Urothelium cell line (cell line): ENCODE data around the gene RAB6A.
"Not testable (repeated sequence)": the region's sequence is repeated elsewhere in the genome, so short reads cannot be mapped to it uniquely, and the experiment has no call there.

Experiments
- DNase-seq: peaks from one replicate; pipeline ENCODE4 v3.0.0; 2011; ENCODE audit warnings: low spot score, mixed read lengths
- FAIRE-seq: peaks from 2 replicates; lab custom pipeline; 2011; peaks lifted over from hg19 to GRCh38; lab: Jason Lieb, UNC

The RAB6A gene

DNA sequence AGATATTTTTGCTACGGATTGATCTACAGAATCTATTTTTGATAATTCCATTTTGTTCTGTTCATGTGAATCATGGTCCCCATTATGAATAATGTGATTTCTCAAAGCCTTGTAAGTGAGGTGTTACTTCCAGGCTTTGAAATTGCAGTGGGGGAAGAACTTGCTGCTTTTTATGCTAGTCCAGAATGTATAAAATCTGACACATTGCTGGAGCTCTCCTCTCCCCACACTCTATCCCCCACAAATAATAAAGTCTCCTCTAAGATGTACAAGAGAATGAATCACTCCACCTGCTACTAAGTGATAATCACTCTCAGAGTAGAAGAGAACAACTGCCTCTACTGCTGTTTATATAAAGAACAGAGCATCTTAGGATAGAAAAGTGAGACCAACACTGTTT is 5.9 kb upstream of the RAB6A start:
- FAIRE-seq (no peak), DNase-seq (no peak)

DNA sequence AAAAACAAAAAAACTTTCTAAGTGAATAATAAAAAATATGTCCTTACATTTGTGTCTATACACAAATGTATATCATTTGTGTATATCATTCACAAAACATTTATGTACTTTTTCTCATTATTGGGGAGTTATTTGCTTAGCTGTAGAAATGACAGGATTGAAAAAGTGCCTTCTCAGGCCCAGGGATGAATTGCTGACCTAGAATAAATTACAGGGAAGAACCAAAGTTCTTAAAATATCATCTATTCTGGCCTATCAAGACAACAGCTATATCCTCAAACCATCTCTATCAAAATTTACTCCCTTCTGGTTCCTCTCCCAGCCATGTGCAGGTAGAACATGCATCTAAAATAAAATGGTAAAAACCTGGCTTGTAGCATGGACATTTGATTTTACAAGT is 1.9 kb upstream of the RAB6A start:
- DNase-seq (no peak), FAIRE-seq (no peak)

DNA sequence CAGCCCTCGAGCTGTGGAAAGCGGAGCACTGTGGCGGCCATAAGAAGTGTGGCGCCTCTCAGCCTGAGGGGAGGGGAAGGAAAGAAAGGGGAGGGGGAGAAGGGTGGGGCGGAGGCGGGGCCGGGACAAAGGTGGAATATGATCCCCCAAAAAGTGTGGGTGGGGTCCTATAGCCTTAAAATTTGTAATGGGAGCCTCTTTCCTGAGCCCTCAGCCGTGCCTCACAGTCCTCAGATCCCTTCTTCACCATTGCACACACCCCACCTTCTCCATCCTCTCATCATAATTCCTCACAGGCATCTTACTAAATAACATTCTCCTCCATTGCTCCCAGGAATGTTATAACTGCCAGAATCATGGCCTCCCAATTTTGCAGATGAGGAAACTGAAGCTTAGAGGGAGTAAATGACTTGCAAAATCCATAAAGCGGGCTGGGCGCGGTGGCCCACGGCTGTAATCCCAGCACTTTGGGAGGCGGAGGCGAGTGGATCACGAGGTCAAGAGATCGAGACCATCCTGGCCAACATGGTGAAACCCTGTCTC is 600 bp upstream of the RAB6A start:
- FAIRE-seq (no peak), DNase-seq (no peak)

DNA sequence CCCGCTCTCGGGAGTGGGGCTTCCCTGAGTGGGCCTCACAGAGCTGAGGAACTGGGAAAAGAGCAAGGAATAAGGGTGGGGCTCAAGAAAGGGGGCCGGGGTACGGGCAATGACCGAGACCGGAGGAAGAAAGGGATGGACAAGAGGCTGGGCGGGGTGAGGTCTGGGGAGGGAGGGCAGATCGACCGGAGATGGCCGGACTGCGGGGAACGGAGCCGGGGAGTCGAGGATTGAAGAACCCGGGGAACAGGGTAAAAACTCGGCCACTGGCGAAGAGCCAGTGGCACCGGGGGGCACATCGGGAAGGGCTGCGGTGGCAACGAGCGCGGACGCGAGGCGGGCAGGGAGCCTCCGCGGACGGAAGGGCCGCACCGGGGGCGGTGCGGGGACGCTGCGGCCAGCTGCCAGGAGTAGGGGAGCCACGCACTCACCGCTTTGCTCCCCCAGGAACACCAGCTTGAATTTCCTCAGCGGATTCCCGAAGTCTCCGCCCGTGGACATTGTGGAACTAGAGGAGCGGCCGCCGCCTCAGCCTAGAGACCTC is 667 bp downstream of the RAB6A start:
- DNase-seq (peak; percentile 30), FAIRE-seq (no peak)

DNA sequence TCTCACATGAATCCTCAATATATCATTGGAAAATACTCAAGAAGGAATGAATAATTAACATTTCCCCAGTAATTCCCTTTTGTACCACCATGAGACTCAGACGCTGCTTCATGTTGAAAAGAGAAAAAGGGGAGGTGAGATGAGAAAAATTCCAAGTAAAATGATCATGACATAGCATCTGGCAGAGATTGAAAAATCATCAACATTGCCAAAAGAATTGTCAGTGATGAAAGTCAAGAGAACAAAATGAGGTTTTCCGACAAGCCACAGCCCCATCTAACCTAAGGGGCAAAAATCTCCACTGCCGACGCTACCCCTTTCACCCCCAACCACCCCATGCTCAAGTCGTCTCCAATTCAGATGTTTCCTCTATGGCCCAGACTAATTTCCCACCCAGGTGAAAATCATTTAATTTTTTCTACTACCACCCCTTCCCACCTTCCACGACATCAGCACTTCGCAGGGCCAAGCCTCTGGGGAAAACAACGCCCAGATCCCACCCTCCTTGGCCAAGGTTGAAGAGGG is 1.2 kb downstream of the RAB6A start:
- DNase-seq (no peak), FAIRE-seq (no peak)

DNA sequence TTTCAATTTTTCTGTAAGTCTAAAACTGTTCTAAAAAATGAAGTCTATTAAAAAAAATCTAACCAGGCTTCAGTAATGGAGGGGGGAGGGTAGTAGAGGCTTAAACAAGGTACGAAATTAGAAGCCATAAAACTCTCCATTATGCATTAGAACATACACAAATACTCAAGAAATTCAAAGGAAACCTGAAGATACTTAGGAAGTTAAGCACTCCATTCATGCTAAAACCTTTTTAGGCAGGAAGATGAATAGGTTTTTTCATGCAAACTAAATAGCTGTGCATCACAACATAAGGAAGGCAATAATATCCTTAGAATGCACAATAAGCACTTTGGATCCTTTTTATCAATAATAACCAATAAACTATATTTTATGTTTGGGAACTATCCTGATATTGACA is 2.4 kb downstream of the RAB6A start:
- FAIRE-seq (no peak), DNase-seq (no peak)

DNA sequence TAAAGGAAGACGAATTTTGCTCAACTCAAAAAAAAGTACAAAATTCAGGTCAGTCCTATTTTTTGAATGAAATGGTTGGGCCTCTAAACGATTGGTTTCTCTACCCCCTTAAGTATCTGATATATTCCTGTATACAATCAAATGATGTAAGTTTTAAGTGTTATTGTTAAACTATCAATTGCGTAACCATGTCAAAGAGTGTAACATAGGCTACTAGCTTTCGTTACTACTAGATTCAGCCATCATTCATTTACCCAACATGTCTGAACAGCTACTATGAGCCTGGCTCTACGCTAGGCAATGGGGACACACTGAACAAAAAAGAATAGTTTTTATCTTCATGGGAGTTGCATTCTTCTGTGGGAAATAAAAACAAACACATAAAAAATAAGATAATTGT is 3.3 kb downstream of the RAB6A start:
- DNase-seq: no peak
- FAIRE-seq: no peak

DNA sequence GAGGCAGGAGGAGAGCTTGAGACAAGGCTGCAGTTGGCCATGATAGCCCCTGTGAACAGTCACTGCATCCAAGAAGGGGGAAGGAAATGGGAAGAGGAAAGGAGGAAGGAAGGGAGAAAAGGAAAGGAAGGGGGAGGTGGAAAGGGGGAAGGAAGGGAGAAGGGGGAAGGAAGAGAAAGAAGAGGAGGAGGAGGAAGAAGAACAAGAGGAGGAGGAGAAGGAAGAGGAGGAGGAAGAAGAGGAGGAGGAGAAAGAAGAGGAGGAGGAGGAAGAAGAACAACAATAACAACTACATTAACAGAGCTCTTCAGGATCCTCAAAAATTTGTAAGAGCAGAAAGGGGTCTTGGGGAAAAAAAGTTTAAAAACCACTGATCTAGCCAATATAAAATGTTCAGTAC is 5.2 kb downstream of the RAB6A start:
- DNase-seq (no peak), FAIRE-seq (no peak)

DNA sequence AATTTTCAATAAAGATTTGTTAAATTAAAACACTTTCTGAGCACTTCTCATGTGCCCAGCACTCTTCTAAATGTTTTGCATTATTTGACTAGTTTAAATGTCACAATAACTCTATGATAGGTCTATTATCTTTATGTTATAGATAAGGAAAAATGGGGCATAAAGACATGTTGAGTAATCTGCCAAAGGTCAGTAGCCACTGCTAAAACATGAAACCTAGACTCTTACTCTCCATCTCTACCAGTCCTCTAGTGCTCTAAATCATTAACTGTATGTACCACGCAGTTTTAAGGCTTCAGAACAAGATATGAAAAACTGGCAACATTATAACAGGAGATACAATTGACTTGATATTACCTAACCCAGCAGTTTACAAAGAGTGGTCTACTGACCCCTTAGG is 6.9 kb downstream of the RAB6A start:
- FAIRE-seq: no peak
- DNase-seq: no peak

DNA sequence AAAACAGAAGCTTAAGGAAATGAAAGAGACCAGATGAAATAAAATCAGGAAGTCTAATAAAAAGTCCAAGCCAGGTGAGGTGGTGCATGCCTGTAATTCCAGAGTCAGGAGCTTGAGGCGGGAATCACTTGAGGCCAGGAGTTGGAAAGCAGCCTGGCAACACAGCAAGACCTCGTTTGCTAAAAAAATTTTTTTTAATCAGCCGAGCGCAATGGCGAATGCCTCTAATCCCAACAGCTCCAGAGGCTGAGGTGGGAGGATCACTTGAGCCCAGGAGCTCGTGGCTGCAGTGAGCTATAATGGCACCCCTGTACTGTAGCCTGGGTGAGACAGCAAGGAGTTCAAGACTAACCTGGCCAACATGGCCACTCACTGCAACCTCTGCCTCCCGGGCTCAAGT is 8.0 kb downstream of the RAB6A start:
- FAIRE-seq (no peak), DNase-seq (no peak)

DNA sequence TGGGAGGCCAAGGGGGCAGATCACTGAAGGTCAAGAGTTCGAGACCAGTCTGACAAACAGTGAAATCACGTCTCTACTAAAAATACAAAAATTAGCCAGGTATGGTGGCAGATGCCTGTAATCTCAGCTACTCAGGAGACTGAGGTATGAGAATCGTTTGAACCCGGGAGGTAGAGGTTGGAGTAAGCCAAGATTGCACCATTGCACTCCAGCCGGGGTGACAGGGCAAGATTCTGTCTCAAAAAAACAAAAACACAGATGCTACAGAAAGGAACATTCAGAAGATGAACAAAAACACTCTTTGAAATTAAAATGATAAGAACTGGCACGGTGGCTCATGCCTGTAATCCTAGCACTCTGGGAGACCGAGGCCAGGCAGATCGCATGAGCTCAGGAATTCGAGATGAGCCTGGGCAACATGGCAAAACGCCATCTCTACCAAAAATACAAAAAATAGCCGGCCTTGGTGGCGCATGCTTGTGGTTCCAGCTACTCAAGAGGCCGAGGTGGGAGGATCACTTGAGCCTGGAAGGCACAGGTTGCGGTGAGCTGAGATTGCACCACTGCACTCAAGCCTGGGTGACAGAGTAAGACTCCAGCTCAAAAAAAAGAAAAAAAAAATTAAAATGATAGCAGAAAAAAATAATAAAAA is 8.5 kb downstream of the RAB6A start:
- no peak for DNase-seq
- FAIRE-seq: no peak

DNA sequence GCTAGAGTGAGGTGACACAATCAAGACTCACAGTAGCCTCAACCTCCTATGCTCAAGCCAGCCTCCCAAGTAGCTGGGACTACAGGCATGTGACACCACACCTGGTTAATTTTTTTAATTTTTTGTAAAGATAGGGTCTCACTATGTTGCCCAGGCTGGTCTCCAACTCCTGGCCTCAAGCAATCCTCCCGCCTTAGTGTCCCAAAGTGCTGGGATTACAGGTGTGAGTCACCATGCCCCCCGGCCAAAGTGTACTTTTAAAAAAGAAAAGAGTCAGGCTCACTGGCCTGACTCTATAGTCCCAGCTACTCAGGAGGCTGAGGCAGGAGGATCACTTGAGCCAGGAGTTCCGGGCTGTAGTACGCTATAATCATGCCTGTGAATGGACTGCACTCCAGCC is 10.0 kb downstream of the RAB6A start:
- not testable (repeated sequence) for FAIRE-seq

DNA sequence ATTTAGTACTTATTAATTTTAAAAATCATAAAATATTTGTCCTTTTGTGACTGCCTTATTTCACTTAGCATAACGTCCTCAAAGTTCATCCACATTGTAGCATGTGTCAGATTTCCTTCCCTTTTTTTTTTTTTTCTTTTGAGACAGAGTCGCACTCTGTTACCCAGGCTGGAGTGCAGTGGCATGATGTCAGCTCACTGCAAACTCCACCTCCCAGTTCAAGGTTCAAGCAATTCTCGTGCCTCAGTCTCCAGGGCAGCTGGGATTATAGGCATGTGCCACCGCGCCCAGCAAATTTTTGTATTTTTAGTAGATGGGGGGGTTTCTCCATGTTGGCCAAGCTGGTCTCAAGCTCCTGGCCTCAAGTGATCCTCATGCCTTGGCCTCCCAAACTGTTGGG is 10.6 kb downstream of the RAB6A start:
- FAIRE-seq (no peak), DNase-seq (no peak)

More for the DNA sequence above, 10.0 kb downstream of the RAB6A start:
- not testable (repeated sequence) for DNase-seq

DNA sequence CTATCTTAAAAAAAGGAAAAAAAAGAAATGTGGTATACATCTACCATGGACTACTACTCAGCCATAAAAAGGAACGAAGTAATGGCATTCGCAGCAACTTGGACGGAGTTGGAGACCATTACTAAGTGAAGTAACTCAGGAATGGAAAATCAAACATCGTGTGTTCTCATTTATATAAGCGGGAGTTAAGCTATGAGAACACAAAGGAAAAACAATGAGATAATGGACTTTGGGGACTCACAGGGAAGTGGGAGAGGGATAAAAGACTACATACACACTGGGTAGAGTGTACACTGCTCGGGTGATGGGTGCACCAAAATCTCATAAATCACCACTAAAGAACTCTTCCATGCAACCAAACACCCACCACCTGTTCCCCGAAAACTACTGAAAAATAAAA is 11.8 kb downstream of the RAB6A start:
- FAIRE-seq (no peak), DNase-seq (no peak)

DNA sequence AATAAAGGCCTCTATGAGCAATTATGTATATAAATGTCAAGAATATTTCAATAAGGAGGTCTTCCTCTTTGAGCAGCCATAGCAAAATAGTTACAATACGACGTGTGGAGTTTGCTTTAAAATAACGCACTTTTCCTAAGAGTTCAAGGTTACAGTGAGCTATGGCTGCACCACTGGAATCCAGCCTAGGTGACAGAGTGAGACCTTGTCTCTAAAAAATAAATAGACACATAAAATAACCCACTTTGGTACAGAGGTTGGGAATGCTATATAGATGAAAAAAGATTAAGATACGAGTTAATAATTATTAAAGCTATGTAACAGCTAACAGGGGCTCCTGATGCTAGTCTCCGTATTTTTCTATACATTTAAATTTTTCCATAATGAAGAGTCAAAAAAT is 12.6 kb downstream of the RAB6A start:
- DNase-seq (no peak), FAIRE-seq (no peak)

DNA sequence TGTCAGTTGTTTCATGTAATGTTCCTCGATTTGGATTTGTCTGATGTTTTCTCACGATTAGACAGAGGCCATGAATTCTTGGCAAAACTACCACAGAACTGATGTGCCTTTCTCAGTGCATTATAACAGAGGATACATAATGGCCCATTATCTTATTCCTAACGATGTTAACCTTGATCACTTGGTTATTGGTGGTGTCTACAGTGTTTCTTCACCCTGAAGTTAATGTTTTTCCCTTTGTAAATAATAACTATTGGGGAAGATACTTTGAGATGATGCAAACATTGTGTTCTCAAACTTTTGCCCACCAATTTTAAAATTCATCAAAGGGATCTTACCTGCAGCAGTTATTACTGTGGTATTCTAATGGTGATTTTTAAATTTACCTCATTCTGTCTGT is 13.1 kb downstream of the RAB6A start:
- no peak for DNase-seq
- no peak for FAIRE-seq

DNA sequence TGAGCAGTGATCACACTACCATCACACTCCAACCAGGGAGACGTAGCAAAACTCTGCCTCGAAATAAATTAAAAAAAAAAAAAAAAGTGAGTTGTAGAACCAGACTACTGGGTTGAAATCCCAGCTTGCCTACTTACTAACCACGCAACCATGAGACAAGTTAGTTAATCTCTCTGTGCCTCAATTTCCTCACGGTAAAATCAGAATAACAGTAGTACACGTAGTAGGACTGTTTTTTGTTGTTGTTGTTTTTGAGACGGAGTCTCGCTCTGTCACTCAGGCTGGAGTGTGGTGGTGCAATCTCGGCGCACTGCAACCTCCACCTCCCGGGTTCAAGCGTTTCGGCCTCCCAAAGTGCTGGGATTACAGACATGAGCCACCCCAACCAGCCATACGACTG is 14.2 kb downstream of the RAB6A start:
- DNase-seq: no peak
- no peak for FAIRE-seq

DNA sequence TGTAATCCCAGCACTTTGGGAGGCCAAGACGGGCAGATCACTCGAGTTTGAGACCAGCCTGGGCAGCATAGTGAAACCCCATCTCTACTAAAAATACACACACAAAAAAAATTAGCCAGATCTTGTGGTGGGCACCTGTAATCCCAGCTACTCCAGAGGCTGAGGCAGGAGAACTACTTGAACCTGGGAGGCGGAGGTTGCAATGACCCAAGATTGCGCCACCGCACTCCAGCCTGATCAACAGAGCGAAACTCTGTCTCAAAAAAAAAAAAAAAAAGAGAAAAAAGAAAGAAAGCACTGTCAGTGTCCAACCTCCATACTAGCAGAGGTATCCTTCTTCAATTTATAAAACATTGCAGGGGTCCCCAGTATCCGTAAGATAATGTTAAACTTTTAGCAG is 17.8 kb downstream of the RAB6A start:
- FAIRE-seq (no peak), DNase-seq (no peak)

DNA sequence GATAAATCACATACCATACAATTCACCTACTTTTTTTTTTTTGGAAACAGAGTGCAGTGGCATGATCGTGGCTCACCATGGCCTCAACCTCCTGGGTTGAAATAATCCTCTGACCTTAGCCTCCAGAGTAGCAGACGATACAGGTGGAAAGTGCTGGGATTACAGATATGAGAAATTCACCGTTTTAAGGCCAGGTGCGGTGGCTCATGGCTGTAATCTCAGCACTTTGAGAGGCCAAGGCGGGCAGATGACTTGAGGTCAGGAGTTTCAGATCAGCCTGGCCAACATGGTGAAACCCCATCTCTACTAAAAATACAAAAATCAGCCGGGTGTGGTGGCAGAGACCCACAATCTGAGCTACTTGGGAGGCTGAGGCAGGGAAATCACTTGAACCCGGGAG is 24.9 kb downstream of the RAB6A start:
- DNase-seq, FAIRE-seq: not testable (repeated sequence)

DNA sequence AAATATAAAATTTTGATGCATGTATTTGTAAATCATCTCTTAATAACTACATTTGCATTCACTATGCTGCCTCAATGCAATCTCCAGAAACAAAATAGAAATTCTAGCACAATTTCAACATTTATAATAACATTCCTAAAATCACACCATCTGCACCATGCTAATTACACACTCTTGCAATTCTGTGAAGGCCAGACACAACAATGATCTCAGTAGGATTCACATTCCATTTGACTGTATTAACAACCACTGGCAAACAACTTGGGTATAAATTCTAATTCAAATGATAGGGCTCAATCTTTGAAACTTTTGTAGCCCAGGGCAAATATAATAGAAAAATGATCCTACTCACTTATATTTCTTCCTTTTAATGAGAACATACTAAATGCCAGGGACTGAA is 25.9 kb downstream of the RAB6A start:
- no peak for DNase-seq
- no peak for FAIRE-seq

DNA sequence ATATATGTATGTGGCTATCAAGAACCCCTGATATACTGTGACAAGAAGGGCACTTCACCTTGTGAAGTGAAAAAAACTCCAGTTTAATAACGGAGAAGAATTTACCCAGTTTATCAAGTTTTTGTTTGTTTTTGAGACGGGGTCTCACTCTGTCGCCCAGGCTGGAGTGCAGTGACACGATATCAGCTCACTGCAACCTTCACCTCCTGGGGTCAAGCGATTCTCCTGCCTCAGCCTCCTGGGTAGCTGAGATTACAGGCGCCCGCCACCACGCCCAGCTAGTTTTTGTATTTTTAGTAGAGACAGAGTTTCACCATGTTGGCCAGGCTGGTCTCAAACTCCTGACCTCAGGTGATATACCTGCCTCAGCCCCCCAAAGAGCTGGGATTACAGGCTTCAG is 26.9 kb downstream of the RAB6A start:
- not testable (repeated sequence) for FAIRE-seq, DNase-seq

DNA sequence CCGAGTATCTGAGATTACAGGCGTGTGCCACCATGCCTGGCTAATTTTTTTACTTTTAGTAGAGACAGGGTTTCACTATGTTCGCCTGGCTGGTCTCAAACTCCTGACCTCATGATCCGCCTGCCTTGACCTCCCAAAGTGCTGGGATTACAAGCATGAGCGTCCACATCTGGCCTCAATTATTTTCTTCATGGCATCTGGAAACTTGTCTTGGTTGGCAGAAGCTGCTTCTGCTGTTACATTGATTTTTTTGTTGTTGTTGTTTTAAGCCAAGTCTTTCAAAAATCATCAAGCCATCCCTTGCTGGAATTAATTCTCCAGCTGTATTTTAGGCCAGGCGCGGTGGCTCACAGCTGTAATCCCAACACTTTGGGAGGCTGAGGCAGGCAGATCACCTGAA is 27.9 kb downstream of the RAB6A start:
- FAIRE-seq, DNase-seq: not testable (repeated sequence)
